ENCODE results near the gene UBXN1.
A peak's percentile ranks its signal among the peaks of the same experiment; 100 is the strongest.

The UBXN1 gene

GRCh38 chr11:62646825-62647608 lies 31.9 kb downstream of the UBXN1 start:
- TF ChIP-seq CTCF (IDR thresholded peaks at IDR 0.05; ENCODE audit: low read depth, low read length): no peak
- DNase-seq (ENCODE audit: extremely low read depth, low read depth): no peak

GRCh38 chr11:62645946-62646824 lies 32.7 kb downstream of the UBXN1 start, which contains the start of gene GANAB:
GANAB (minus strand) TSS chr11:62646613; CDS start chr11:62646599, 14 bp downstream.
- TF ChIP-seq CTCF (IDR thresholded peaks at IDR 0.05; ENCODE audit: low read depth, low read length): no peak
- peak; percentile 92 for DNase-seq (ENCODE audit: extremely low read depth, low read depth)

GRCh38 chr11:62645671-62645945 lies 33.3 kb downstream of the UBXN1 start:
- DNase-seq (ENCODE audit: extremely low read depth, low read depth): no peak
- TF ChIP-seq CTCF (IDR thresholded peaks at IDR 0.05; ENCODE audit: low read depth, low read length): no peak

- TF ChIP-seq CTCF (IDR thresholded peaks at IDR 0.05; ENCODE audit: low read depth, low read length): no peak
- no peak for DNase-seq (ENCODE audit: extremely low read depth, low read depth)
Observed at GRCh38 chr11:62644220-62644619, 34.7 kb downstream of the UBXN1 start.

- no peak for DNase-seq (ENCODE audit: extremely low read depth, low read depth)
- no peak for TF ChIP-seq CTCF (IDR thresholded peaks at IDR 0.05; ENCODE audit: low read depth, low read length)
Observed at GRCh38 chr11:62632492-62632891, 46.4 kb downstream of the UBXN1 start.

GRCh38 chr11:62627713-62628112 lies 51.2 kb downstream of the UBXN1 start:
- no peak; the same call in 1 of the 2 replicates for TF ChIP-seq CTCF (IDR thresholded peaks at IDR 0.05; ENCODE audit: low read depth, low read length)
- no peak for DNase-seq (ENCODE audit: extremely low read depth, low read depth)

All from AG09319 (cell line).